Pancreas (tissue), 10 donors: ENCODE results near the gene ZNF385A. TPM values are rescaled to one million over a fixed set of nuclear protein-coding genes. Genes with fewer than 3 reads are reported as not detected.
A peak's percentile ranks its signal among the peaks of the same experiment; 100 is the strongest.
"Not testable (repeated sequence)": the region's sequence is repeated elsewhere in the genome, so short reads cannot be mapped to it uniquely, and the experiment has no call there.

Experiments
- ATAC-seq, 4 donors: fragments of 200-7000 bp; cut with Tn5 transposase; one replicate each; pipeline versions ENCODE4 v1.8.0 to v1.9.1; 2020; ENCODE audit warnings: mild to moderate bottlenecking in 4 of 4, moderate library complexity in 4 of 4
- DNase-seq, 6 donors: peaks; one replicate each; pipeline ENCODE4 v3.0.0-alpha.2; 2020
- FAIRE-seq: peaks from 2 replicates; lab custom pipeline; 2012; peaks lifted over from hg19 to GRCh38; lab: Jason Lieb, UNC
- H3K27ac ChIP-seq, 4 donors: fragments of 200-600 bp; sonication (generic); 1 replicate in 3 of 4; 2 replicates in 1 of 4; pipeline versions ENCODE4 v1.5.0 to v1.8.0; 2020
- H3K27me3 ChIP-seq, 4 donors: fragments of 200-600 bp; one replicate each; pipeline ENCODE4 v1.8.0; 2021
- H3K36me3 ChIP-seq, 3 donors: fragments of 200-600 bp; sonication (generic) in 1 of 3; one replicate each; pipeline versions ENCODE4 v1.5.0 to v1.8.0; 2020 to 2021
- H3K4me1 ChIP-seq, 3 donors: fragments of 200-600 bp; one replicate each; pipeline ENCODE4 v1.8.0; 2021
- H3K4me3 ChIP-seq, 4 donors: fragments of 200-600 bp; sonication (generic) in 2 of 4; one replicate each; pipeline versions ENCODE4 v1.5.0 to v1.8.0; 2020 to 2021
- H3K9me3 ChIP-seq, 4 donors: fragments of 200-600 bp; one replicate each; pipeline ENCODE4 v1.8.0; 2021
- WGBS, 2 donors: extraction: QIAGEN DNeasy Blood & Tissue Kit; methylation state at CpG; one replicate each; pipeline ENCODE4 v1.1.7; 2013; 5-methylcytosine and 5-hydroxymethylcytosine counted together
- intact Hi-C, 3 donors: fragments of 100-400 bp; cut with DNase I; formaldehyde crosslinking; loops; one replicate each; pipeline versions ENCODE4 v1.11.1 to v1.14.2; 2022
- microRNA-seq, 2 donors: library from miRNA; unstranded; fragments of <30 nt; microRNA quantifications; one replicate each; pipeline versions ENCODE4 to v1.1.0, GENCODE V29; 2019 to 2020
- polyA plus RNA-seq, 2 donors: library from polyadenylated mRNA; stranded (reverse); fragments of 200-250 nt; gene quantifications; one replicate each; pipeline ENCODE4 v1.2.3, GENCODE V29; 2013
- total RNA-seq, 6 donors: library from RNA; stranded (reverse); fragmentation: NEBNext Ultra II Directional in 4 of 6; extraction: Animal tissue kit (Norgen Biotek cat#: 25700) in 4 of 6; gene quantifications; one replicate each; pipeline versions ENCODE4 v1.2.1 to v1.2.4, GENCODE V29; 2021 to 2023
- TF ChIP-seq, protein P1 (sequence below), 4 donors: fragments of 200-600 bp; sonication (generic) in 3 of 4; IDR thresholded peaks; one replicate each; pipeline versions ENCODE4 v1.5.0 to v1.8.0; 2021; ENCODE audit warnings: antibody characterized with exemption in 4 of 4
- donor health status: healthy with polysubstance abuse.
- donor health status: DM: no; HTN: no; CAD: no; lungs with moderate emphysema.
- donor health status: DM: no; HTN: no; CAD: no.
- donor health status: control.
- donor health status: control.
- donor health status: Bipolar disorder and iron deficiency.
- donor health status: DM: yes; HTN: yes; CAD: no.
- donor health status: DM: no; HTN: no; CAD: no.
- donor health status: DM: no; HTN: no; CAD: no.
- donor health status: DM: yes; HTN: yes; CAD: no.

Gene ZNF385A
- total and polyA plus RNA-seq, 8 donors = 0.59 to 8.2 (median 2.9) TPM

DNA sequence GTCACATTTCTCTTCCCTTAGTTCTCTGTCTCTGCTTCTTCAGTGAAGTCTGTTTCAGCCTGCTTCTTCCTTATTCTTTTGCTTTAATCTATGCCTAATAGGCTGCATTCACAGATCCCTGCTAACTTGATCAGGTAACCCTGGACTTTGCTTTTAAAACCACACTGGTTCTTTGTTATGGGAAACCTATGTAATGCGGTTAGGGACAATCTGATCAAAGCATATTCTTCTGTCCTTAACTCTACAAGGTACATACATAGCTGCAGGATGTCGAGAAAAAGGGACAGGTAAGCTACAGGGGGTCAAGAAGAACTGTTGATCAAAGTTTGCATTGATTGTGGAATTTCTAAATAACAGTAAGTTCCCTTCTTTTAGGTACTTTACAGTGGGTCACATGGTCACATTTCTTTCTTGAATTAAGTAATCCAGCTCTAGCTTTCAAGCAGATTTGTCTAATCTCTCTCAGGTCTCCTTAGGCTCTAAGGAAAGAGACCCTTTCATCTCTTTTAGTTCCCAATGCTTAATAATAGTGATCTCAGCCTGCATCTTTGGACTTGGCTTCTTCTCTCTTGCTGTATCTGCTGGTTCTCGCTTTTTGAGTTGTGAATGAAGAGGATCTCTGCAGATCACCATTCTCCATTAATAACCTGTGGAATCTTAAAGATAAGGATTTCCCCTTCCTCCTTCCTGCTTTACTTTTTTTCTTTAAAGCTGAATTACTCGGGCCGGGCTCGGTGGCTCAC lies 55.8 kb downstream of the ZNF385A start:
- TF ChIP-seq, protein P1, sequence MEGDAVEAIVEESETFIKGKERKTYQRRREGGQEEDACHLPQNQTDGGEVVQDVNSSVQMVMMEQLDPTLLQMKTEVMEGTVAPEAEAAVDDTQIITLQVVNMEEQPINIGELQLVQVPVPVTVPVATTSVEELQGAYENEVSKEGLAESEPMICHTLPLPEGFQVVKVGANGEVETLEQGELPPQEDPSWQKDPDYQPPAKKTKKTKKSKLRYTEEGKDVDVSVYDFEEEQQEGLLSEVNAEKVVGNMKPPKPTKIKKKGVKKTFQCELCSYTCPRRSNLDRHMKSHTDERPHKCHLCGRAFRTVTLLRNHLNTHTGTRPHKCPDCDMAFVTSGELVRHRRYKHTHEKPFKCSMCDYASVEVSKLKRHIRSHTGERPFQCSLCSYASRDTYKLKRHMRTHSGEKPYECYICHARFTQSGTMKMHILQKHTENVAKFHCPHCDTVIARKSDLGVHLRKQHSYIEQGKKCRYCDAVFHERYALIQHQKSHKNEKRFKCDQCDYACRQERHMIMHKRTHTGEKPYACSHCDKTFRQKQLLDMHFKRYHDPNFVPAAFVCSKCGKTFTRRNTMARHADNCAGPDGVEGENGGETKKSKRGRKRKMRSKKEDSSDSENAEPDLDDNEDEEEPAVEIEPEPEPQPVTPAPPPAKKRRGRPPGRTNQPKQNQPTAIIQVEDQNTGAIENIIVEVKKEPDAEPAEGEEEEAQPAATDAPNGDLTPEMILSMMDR (IDR thresholded peaks at IDR 0.05) = no peak
- intact Hi-C loops = no loop called here
- peaks cover 0 to 26% (median 4%) of the 10 kb centered on the region in 3 donors for H3K4me1 ChIP-seq
- no peak overlapping the region for H3K4me3 ChIP-seq
- H3K9me3 ChIP-seq = no peaks in the 10 kb centered on the region
- H3K27me3 ChIP-seq = no peaks in the 10 kb centered on the region
- DNase-seq (no peak), FAIRE-seq (no peak), ATAC-seq (no peak)
- 49 to 62% methylated on average over 6 of the region's 6 CpGs for WGBS, 2 donors
- H3K36me3 ChIP-seq = no peaks in the 10 kb centered on the region
- H3K27ac ChIP-seq = peak overlapping the region in 2 of 4 donors; percentile 5 to 27

DNA sequence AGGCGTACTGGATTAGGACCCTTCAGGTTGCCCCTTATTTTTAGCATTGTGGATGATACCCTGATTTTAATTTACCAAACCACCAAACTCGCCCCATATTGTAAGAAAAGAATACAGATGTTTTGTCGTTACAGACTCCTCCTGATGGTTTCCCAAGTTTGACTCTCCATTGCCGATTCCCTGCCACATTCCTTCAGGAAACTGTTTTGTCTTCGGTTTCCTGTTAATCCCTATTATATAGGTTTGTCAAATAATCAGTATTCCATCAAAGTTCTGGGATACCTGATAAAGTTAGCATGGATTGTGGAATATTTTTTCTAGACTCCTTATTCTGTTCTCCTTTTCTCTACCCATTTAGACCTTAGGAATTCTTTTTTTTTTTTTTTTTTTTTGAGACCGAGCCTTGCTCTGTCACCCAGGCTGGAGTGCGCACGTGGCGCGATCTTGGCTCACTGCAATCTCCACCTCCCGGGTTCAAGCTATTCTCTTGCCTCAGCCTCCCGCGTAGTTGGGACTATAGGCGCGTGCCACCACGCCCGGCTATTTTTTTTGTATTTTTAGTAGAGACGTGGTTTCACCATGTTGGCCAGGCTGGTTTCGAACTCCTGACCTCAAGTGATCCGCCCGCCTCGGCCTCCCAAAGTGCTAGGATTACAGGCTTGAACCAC lies 59.0 kb downstream of the ZNF385A start:
- H3K27me3 ChIP-seq, FAIRE-seq, intact Hi-C loops, H3K9me3 ChIP-seq, H3K36me3 ChIP-seq: not testable (repeated sequence)
- ATAC-seq (peak in 2 of 4 donors; percentile 6 to 7), DNase-seq (peak in 1 of 6 donors; percentile 30)
- whole genome bisulfite sequencing, 2 donors = 19 to 23% methylated on average over 22 of the region's 22 CpGs
- peaks cover 0 to 18% (median 4%) of the 10 kb centered on the region in 3 donors for H3K4me1 ChIP-seq
- H3K27ac ChIP-seq = peak overlapping the region; percentile 79 to 93 (median 90)
- H3K4me3 ChIP-seq = peak overlapping the region; percentile 53 to 78 (median 62)

DNA sequence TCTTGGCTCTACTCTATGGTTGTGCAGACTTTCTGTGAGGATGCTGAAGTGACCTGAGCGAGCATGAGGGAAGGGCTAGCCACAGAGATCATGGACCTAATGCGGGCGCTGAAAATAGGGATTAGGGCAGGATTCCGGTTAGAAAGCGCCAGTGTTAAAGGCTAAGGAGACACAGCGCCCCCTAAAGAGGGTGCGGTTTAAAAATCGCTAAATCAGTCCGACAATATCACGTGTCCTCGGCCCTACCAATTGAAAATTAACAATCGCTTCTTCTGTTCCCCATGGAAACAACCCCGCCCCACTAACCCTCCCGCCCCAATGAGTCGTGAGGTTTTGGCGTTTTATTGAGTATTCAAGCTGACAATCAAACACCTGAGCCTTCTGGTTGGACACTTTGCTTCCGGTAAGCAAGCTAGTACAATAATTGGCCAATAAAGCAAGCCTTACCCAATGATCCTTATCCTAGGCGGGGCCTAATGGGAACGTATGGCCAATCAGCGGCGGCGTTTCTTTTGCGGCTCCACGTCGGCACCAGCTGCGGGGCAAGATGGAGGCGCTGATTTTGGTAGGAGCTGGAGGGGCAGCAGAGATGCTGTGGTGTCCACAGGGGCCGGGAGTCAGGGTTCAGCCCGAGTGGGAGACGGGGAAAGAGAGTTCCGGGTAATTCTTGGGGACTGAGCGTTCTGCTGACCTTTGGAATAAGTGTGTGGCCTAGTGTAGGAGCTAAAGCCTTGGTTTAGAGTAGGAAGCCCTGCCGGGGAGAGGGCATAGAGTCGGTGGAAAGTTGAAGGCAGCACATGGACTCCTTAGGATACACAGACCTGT lies 59.7 kb downstream of the ZNF385A start, which contains the start of gene COPZ1:
Gene COPZ1, plus strand, starts transcription at position 515 of the 825 bp plus-strand sequence. Its CDS starts 33 bp downstream, at position 548.
- intact Hi-C loops = no loop called here
- DNase-seq (peak; percentile 91 to 97 (median 95)), FAIRE-seq (peak; percentile 87), ATAC-seq (peak; percentile 94 to 96 (median 94))
- no peaks in the 10 kb centered on the region for H3K9me3 ChIP-seq
- H3K4me1 ChIP-seq = peaks cover 0 to 18% (median 4%) of the 10 kb centered on the region in 3 donors
- H3K4me3 ChIP-seq = peak within 1 kb of the TSS; percentile 53 to 78 (median 62)
- no peaks in the 10 kb centered on the region for H3K27me3 ChIP-seq
- H3K36me3 ChIP-seq = no peaks in the 10 kb centered on the region
- TF ChIP-seq, protein P1 (IDR thresholded peaks at IDR 0.05) = peak; percentile 51 to 61 (median 54)
- 2% methylated on average over 34 of the region's 34 CpGs for WGBS, 2 donors
- H3K27ac ChIP-seq = peak within 1 kb of the TSS; percentile 79 to 93 (median 90)

DNA sequence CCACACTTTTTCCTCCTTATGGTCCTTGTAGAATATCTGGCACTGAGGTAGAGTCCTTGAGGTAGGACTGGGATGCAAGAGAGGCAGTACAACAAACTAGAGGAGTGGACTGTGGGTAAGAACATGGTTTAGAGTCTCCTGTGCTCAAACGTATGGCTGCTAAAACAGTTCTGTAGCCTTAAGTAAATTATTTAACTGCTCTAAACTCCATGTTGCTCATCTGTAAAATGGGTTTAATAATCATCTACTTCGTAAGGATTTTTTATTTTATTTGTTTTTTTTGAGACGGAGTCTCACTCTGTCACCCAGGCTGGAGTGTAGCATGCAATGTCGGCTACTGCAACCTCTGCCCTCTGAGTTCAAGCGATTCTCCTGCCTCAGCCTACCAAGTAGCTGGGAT lies 63.2 kb downstream of the ZNF385A start:
- DNase-seq (no peak), FAIRE-seq (no peak), ATAC-seq (no peak)
- H3K27ac ChIP-seq = no peak overlapping the region
- H3K4me1 ChIP-seq = no peaks in the 10 kb centered on the region
- intact Hi-C loops = no loop called here
- no peaks in the 10 kb centered on the region for H3K36me3 ChIP-seq
- no peaks in the 10 kb centered on the region for H3K9me3 ChIP-seq
- WGBS, 2 donors = 90 to 95% methylated on average over 5 of the region's 5 CpGs
- H3K4me3 ChIP-seq = no peak overlapping the region
- TF ChIP-seq, protein P1 (IDR thresholded peaks at IDR 0.05) = no peak
- no peaks in the 10 kb centered on the region for H3K27me3 ChIP-seq

Small RNA genes lying within 50 kb of the gene (microRNA-seq; reads per million reads assigned to microRNA genes)
- gene MIR148B = 225 to 450 reads per million in 2 donors

Other genes with a start within 250 kb of the ZNF385A start
- 10 to 100 TPM; 12.4 to 18.1 (median 14.3) TPM for gene SMUG1, start 195.7 kb downstream of the ZNF385A start, total RNA-seq
- gene SMUG1, start 195.7 kb downstream of the ZNF385A start, polyA plus RNA-seq = 10 to 100 TPM; 29.7 to 35.4 TPM
- gene CBX5, start 104.6 kb downstream of the ZNF385A start, total RNA-seq = 10 to 100 TPM; 22.7 to 41.4 (median 31.8) TPM
- 10 to 100 TPM in 1 of 2 donors, 1 to 10 TPM in 1; 5.9 to 10.0 TPM for gene CBX5, start 104.6 kb downstream of the ZNF385A start, polyA plus RNA-seq
- gene HNRNPA1, start 104.0 kb downstream of the ZNF385A start, total RNA-seq = 100 to 1,000 TPM; 266 to 784 (median 527) TPM
- 100 to 1,000 TPM; 477 to 641 TPM for gene HNRNPA1, start 104.0 kb downstream of the ZNF385A start, polyA plus RNA-seq
- gene NFE2, start 83.7 kb downstream of the ZNF385A start, total RNA-seq = under 1 TPM in 5 of 6 donors, not detected in 1; 0.16 to 0.58 (median 0.47) TPM
- gene NFE2, start 83.7 kb downstream of the ZNF385A start, polyA plus RNA-seq = under 1 TPM; 0.28 to 0.34 TPM
- 100 to 1,000 TPM in 5 of 6 donors, 10 to 100 TPM in 1; 76.6 to 115 (median 110) TPM for gene COPZ1, start 59.6 kb downstream of the ZNF385A start, total RNA-seq
- gene COPZ1, start 59.6 kb downstream of the ZNF385A start, polyA plus RNA-seq = 10 to 100 TPM; 44.6 to 86.6 TPM
- gene GPR84, start 20.2 kb downstream of the ZNF385A start, total RNA-seq = under 1 TPM in 4 of 6 donors, not detected in 2; 0.32 to 0.87 (median 0.63) TPM
- gene GPR84, start 20.2 kb downstream of the ZNF385A start, polyA plus RNA-seq = under 1 TPM; 0.09 to 0.27 TPM
- gene ITGA5, start 34.5 kb upstream of the ZNF385A start, total RNA-seq = 10 to 100 TPM in 4 of 6 donors, 1 to 10 TPM in 2; 9.5 to 27.1 (median 15.1) TPM
- gene ITGA5, start 34.5 kb upstream of the ZNF385A start, polyA plus RNA-seq = 10 to 100 TPM; 19.0 to 32.2 TPM
- under 1 TPM in 1 of 6 donors, not detected in 5; 0.66 TPM for gene GTSF1, start 88.9 kb upstream of the ZNF385A start, total RNA-seq
- gene GTSF1, start 88.9 kb upstream of the ZNF385A start, polyA plus RNA-seq = not detected
- 10 to 100 TPM in 1 of 6 donors, 1 to 10 TPM in 4, under 1 TPM in 1; 0.88 to 14.5 (median 3.4) TPM for gene NCKAP1L, start 113.0 kb upstream of the ZNF385A start, total RNA-seq
- 1 to 10 TPM in 1 of 2 donors, under 1 TPM in 1; 0.99 to 1.3 TPM for gene NCKAP1L, start 113.0 kb upstream of the ZNF385A start, polyA plus RNA-seq
- 1 to 10 TPM in 3 of 6 donors, under 1 TPM in 3; 0.16 to 2.0 (median 0.94) TPM for gene PDE1B, start 164.9 kb upstream of the ZNF385A start, total RNA-seq
- gene PDE1B, start 164.9 kb upstream of the ZNF385A start, polyA plus RNA-seq = 1 to 10 TPM; 2.7 to 4.0 TPM
- gene PPP1R1A, start 203.9 kb upstream of the ZNF385A start, total RNA-seq = 10 to 100 TPM in 1 of 6 donors, 1 to 10 TPM in 5; 1.1 to 23.6 (median 6.6) TPM
- 100 to 1,000 TPM in 1 of 2 donors, 10 to 100 TPM in 1; 27.0 to 127 TPM for gene PPP1R1A, start 203.9 kb upstream of the ZNF385A start, polyA plus RNA-seq